Activated naive CD8-positive, alpha-beta T cell (primary cell): Measurements from ENCODE around the gene GPC1.

Source experiments
- H3K27ac Mint-ChIP-seq: one replicate; pipeline ENCODE4 v1.8.0; 2021; ENCODE audit warnings: mixed read lengths
- H3K27me3 Mint-ChIP-seq: one replicate; pipeline ENCODE4 v1.8.0; 2021; ENCODE audit warnings: mixed read lengths
- H3K36me3 Mint-ChIP-seq: one replicate; pipeline ENCODE4 v1.8.0; 2021; ENCODE audit warnings: mixed read lengths
- H3K4me1 Mint-ChIP-seq: one replicate; pipeline ENCODE4 v1.8.0; 2021; ENCODE audit warnings: low read depth, mixed read lengths
- H3K4me3 Mint-ChIP-seq: one replicate; pipeline ENCODE4 v1.8.0; 2021; ENCODE audit warnings: mild to moderate bottlenecking, mixed read lengths
- H3K9me3 Mint-ChIP-seq: one replicate; pipeline ENCODE4 v1.8.0; 2021; ENCODE audit warnings: low read depth, mixed read lengths

Gene GPC1

GRCh38 chr2:240514631-240515030, 79.2 kb downstream of the GPC1 start:
- Mint-ChIP-seq H3K4me1 (peaks cover 10% of the 10 kb centered on the region), H3K9me3 (no peaks in the 10 kb centered on the region), H3K27ac (no peak overlapping the region), H3K4me3 (no peak overlapping the region), H3K36me3 (peaks cover 10% of the 10 kb centered on the region), H3K27me3 (no peaks in the 10 kb centered on the region)

- Mint-ChIP-seq H3K9me3 (no peaks in the 10 kb centered on the region), H3K36me3 (peaks cover 9% of the 10 kb centered on the region), H3K27ac (no peak overlapping the region), H3K4me1 (peaks cover 14% of the 10 kb centered on the region), H3K27me3 (no peaks in the 10 kb centered on the region), H3K4me3 (no peak overlapping the region)
These were observed 81.9 kb downstream of the GPC1 start for GRCh38 chr2:240517342-240517741.
